GM19239 (cell line): ENCODE measurements around the gene RORB.

Experiments
- DNase-seq: peaks from one replicate; pipeline ENCODE4 v3.0.0; 2011; ENCODE audit warnings: low spot score; ENCODE audit not compliant: insufficient read length
- FAIRE-seq: peaks from 2 replicates; lab custom pipeline; 2011; peaks lifted over from hg19 to GRCh38; lab: Jason Lieb, UNC

Gene RORB

DNA sequence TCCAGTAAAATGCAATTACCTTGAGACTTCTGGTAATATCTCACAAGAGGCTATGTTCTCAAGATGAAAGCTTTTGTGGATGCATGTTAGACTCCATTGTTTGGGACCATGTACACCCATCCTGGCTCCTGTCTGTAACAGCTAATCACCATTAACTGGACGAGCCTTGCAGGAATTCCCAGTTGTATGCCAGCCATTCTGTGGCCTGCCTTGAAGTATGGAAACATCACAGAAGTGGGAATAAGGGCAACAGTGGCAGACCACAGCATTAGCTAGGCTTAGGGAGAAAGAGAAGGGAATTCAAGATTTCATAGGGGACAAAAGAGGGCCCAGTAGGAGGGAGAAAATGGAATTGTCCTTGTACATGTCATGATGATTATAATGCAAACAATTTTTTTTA is 79.0 kb downstream of the RORB start:
- no peak for DNase-seq
- FAIRE-seq, result no peak

DNA sequence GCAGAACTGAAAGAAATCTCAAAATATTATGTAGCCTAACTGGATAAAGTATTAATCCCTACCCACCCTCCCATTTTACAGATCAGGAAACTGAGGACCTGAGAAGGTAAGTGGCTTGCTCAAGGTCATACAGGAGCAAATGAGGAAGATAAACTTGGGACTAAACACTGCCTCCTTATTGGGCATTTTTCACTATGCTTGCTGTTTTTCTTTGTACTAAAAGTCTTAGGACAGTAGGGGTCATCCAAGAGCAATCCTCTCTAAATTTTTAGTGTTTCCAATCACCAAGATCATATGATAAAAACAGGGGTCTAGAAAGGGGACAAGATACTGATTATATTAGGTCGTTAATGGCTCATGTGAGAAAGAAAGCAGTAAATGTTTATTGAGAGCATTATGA is 80.8 kb downstream of the RORB start:
- DNase-seq, result no peak
- FAIRE-seq, result peak; percentile 72

DNA sequence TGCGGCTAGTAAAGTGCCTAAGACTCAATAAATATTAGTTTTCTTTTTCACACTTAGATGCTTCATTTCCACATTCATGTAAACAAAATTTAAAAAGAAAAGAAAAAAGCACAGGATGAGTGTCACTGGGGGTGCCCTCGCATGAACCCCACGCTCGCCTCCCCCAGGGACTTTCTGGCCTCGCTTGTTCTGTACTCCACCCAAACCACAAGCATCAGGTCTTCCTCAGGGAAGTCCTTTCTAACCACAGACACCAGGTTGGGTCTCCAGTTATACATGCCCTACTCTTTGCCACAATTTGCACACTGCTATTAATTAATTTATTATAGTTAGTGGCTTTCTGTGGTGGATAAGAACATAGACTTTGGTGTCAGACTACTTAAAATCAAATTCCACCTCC is 92.4 kb downstream of the RORB start:
- FAIRE-seq (no peak), DNase-seq (no peak)

DNA sequence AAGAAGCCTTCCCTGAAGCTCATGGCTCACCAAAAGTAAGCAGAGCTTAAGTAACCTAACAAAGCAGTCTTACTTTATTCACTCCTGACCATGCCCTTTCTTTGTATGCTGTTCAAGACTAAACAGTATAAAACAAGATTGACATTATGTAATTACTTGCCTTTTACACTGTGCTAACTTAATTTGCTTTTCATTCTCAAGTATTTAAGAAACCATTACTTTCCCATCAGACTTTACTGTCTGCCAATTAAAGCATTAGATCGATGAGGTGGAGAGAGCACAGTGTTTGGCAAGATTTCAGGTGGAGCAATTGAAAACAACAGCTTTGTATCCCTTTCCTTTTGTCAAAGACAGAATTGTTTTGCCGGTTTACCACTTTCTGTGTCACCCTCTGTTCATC is 98.2 kb downstream of the RORB start:
- FAIRE-seq, result no peak
- DNase-seq, result no peak

DNA sequence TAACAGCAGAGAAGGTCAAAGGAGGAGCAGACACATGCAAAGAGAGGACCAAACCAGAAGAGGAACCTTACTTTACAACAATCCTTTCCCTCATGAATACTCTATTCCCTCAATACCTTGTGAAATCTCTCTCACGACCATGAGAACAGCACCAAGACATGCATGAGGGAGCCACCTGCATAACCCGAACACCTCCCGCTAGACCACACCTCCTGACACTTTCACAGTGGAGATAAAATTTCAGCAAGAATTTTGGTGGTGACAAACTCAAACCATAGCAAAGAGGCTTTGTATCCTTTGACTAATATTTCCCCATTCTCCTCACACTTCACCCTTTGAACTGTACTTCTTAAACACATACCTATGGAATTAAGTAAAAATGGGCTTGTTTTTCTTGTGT is 101.7 kb downstream of the RORB start:
- FAIRE-seq, result no peak
- DNase-seq, result no peak

DNA sequence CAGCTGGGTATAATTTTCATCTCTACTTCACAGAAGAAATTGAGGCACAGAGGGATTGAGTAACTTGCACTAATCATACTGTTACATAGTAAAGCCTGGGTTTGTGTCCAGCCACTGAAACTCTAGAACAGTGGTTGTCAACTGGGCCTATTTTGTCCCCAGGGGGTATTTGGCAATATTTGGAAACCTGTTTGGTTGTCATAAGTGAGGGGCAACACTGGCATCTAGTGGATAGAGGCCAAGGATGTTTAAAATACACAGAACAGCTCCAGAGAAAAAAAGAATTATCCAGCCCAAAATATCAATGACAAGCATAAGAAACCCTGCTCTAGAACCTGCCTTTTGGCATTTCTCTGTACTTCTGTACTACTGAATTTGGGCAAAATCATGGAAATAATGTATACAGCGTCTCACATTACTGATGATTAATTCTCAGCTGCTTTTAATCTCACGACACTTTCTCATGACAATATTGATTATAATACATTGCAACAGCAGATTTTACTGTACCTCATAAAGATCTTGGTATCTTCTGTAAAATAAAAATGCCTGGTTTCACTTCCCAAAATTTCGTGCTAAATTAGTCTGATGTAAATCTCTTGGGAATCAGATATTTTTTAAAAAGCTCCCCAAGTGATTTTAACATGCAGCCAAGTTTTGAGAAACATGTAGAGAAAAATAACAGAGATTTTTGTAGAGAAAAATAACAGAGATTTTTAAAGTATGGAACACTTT is 112.7 kb downstream of the RORB start:
- DNase-seq (no peak), FAIRE-seq (no peak)

DNA sequence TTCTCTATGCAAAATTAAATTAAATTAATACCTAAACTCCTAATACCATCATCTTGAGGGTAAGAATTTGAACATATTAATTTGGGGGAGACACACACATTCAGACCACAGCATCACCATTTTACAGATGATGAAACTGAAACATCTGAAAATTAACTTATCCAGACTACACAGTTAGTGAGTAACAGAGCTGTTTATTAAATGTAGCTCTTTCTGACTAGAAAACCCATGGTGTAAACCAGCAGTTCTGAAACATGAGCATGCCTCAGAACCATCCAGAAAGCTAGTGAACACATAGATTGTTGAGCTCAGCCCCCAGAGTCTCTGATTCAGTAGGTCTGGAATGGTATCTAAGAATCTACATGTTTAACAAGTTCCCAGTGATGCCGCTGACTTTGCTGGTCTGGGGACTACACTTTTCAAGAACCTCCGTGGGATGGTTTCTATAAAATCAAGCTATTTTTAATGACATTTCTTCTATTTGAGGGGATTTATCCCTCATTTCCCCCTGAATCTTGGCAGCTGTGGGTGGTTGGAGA is 113.5 kb downstream of the RORB start:
- DNase-seq, result no peak
- no peak for FAIRE-seq

DNA sequence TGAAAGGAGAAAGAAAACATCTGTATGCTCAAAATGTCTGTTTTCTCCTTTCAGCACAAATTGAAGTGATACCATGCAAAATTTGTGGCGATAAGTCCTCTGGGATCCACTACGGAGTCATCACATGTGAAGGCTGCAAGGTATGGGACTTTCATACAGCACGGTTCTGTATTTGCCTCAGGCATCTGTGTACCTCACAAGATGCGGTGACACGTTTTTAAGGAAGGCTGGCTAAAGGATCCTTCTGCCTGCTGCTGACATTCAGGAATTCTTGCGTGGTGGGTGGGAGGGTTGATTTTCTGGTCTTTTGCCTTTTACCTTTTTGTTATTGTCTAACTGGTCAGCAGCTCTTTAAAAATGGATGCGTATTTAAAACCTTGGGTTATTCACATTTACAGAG is 133.1 kb downstream of the RORB start:
- DNase-seq (no peak), FAIRE-seq (no peak)

DNA sequence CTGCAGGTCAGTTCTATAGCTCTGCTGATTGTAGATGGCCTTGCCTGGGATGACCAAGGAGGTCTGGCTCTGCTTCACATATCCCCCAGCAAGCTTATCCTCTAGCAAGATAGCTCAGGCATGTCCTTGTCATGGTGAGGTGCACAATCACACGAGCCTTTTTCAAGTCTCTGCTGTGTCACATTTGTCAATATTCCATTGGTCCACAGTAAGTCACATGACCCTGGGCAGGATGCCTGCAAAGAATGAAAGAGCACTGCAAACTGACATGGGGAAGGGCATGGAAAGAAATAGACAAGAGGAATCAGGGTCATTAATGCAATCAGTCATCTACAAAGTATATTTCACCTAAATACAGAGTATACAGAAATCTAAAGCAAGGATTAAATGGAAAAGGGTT is 142.0 kb downstream of the RORB start:
- no peak for DNase-seq
- no peak for FAIRE-seq

DNA sequence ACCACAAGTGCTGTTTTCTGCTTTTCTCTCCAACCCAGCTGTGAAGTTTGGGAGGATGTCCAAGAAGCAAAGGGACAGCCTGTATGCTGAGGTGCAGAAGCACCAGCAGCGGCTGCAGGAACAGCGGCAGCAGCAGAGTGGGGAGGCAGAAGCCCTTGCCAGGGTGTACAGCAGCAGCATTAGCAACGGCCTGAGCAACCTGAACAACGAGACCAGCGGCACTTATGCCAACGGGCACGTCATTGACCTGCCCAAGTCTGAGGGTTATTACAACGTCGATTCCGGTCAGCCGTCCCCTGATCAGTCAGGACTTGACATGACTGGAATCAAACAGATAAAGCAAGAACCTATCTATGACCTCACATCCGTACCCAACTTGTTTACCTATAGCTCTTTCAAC is 145.2 kb downstream of the RORB start:
- no peak for FAIRE-seq
- no peak for DNase-seq

DNA sequence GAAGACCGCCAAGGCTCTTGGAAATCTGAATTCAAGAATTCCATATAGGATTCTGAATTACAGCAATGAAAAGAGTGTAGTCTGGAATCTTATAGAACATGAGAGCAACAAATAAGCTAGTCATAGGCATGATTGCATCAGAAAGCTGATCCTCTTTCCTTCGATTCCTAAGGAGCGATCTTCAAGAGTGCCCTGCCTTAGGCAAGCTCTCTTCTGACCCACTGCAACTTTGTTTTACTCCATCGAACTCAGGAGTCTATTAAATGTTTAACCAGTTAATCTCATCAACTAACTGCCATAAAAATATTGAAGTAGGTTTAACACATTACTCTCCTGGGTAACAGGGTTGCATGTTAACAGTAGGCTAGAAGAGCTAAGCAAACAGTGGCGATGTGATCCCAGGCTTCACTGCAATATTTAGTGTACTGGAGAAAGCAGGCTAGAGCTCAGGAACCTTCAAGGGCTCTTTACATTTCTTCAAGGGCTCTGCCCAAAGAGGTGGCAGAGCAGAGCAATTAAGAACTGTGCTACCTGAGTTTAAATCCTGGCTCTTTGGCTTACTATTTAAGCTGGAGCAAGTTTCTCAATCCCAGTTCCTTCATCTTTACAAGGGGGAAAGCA is 146.3 kb downstream of the RORB start:
- no peak for DNase-seq
- FAIRE-seq, result no peak

DNA sequence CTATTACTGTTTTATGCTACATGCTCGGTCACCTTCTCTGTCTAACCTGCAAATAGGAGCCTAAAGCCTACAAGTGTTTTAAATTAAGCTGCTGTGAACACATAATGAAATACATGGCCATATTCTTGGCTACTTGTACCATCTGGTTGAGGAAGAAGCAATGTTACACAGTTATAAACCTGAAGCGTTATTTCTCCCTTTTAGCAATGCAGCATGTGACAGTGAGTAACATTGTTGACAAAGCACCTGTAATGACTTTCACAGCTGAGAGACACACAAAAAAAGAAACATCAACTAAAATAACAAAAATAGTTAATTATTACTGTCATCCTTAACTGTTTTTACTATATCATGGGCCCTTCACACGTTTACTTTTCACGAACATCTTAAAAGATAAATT is 146.9 kb downstream of the RORB start:
- DNase-seq (no peak), FAIRE-seq (no peak)

DNA sequence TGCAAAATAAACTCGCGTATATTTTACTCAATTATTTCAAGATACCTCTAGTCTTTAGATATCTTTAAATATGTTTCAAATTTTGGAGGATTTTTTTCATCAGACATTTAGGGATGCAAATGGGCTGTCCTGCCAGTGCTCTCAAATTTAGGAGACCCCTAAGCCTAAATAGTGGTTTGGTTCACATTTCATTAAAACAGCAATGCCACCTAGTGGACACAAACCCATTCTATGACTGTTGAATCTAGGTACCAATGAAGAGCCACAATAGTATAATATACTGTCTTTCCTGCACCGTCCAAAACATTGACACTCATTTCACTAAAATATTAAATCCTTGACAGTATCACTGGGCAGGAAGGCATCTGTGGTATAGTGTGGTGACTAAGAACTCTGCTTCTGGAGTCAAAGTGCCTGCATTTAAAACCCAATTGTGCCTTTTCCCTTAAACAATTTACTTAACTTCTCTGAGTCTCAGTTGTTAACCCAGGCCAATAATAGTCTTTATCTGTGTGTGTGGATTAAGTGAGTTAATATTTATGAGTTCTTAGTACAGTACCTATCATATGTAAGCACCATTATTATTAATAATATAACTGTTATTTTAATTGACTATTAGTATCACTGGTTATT is 148.0 kb downstream of the RORB start:
- no peak for FAIRE-seq

DNA sequence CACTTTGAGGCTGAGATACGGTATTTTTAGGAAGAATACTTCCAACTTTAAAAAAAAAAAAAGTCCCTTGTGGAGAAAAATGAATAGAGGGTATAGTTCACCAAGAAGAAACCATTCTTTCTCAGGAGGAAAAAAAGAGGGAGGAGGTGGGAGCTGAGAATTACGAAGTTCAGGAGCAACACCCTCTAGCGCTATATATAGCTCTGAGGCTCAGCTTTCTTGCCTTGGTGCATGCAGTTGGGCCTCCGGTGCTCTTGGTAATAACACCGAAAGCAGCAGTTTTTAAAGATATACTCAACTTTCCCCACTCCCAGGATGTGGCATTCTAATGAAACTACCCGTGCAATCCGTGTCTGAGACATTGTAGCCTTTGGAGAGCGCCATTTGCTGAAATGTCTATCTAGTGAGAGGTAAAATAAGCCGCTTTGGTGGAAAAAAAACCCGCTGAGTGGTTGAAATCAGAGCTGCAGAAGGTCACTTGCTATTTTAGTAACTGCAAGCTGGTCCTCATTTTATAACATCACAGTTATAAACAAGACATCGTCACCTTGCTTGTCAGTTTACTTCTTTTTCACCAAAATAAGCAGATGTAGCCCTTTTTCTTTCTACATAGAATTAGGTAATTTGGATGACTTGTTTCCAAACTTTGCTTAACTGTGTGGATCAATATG is 156.4 kb downstream of the RORB start:
- DNase-seq (no peak), FAIRE-seq (no peak)

More for the DNA sequence above, 148.0 kb downstream of the RORB start:
- DNase-seq, result no peak

DNA sequence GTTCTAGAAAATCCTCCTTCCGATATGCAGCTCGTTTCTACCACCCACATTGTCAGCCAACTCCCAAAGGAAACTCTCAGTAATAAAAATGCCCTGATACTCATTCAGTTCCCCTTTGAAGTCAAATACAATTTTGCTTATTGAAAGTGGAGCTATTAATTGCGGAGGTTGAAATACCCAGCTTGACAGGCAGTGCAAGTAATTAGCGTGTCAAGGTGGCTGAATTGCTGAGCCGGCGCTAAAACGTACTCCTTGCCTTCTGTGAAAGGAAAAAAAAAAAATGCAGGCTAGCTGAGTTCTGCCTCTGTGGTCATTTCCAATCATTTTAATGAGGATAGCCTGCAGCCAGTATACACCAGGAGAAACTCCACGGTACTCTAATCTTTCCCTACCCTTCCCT is 165.5 kb downstream of the RORB start:
- no peak for DNase-seq
- FAIRE-seq, result no peak

DNA sequence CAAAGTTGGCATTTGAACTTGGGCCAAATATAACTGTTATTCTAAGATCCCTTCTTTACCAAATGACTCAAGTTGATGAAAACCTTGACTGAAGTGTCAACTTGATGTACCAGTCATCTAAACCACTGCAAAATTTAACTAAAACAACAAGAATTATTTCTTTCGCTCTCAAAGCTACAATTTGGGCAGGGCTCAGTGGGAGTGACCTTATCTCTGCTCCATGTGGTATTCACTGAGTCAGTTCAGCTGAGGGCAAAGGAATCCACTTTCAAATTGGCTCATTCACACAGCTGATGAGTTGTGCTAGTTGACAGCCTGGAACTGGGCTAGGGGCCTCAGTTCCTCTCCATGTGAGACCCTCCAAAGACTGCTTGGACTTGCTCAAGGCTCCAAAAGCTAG is 166.3 kb downstream of the RORB start:
- DNase-seq (no peak), FAIRE-seq (no peak)

DNA sequence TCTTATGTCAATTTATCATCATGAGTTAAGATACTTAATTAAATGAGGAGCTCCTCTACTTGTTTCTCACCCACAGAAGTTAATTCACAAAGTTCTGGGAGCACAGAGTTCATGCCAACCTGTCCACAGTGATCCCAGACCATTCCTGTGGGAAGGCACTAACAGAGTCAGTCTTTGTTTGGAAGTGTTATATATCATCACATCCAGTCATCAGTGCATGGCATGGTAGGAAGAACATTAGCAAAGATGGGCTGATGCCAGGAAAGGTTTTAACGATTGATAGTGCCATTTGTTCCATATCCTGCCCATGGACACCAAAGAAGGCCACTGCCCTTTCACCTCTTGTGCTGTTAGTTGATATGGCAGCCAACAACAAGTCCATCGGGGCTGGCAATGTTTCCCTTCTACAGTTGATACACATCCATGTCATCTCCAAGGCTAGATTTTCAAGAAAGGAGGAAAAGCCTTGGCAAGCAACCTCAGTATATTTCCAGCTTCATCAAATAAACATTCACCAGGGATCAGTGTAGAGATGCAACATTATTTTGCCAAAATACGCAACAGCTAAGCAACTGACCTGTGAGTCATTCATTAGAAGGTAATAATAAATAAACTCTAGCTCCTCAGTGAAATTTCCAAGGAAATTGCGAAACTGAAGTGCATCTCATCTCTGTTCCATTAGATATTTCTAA is 169.6 kb downstream of the RORB start:
- no peak for DNase-seq
- no peak for FAIRE-seq

DNA sequence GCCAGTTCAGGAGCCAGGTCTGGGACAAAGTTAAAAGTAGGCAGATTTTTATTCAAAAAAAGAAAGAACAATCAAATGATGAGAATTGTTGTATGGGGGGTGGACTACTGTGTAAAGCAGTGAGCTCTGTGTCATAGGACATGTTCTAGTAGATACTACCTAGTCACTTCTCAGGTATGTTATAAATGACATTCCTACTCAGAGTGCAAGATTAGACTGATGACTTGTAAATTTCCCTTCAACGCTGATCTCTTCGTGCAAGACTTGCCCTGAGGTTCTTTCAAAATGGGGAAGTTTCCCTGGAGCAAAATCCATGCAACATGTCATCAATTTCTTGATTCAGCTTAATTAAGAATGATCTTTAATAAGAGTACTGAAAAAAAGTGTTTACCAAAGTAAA is 175.1 kb downstream of the RORB start:
- DNase-seq (no peak), FAIRE-seq (no peak)

DNA sequence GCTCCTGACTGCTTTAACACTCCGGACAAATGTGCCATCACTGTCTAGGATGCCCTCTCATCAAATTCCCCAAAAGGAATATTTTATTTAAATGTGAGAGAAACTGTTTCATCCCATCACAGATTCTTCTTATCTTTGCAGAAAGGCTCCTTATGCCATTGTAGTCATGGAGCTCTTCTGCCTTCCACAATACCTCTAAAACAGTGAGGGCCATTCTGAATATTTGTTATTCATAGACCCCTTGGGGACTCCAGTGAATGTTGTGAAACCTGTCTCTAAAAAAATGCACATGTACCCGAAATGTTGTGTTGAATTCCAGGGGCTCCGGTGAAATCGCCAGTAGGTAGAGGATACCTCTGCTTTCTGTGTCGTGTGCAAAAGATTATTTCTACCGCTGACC is 176.9 kb downstream of the RORB start:
- FAIRE-seq, result no peak
- DNase-seq, result no peak

DNA sequence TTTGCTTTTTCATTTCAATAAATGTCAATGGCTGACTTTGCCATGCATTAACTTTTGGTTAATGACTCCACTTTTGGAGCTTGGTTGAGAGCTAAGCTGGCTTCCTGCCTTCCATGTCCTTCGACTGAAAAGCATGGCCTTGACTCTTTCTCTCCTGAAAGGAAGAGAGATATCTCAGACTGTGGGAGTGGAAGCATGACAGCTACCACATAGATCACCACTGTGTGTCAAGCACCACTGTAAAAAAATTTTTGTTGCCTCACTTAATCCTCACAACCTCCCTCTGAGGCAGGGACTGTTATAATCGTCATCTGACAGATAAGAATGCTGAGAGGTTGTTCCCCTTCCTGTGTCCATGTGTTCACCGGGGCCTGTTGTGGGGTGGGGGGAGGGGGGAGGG is 184.8 kb downstream of the RORB start:
- FAIRE-seq (no peak), DNase-seq (no peak)
